WTC11 (cell line): Measurements from ENCODE around the gene IPPK. TPM values are rescaled to one million over a fixed set of nuclear protein-coding genes. Genes with fewer than 3 reads are reported as not detected.

Experiments used
- ATAC-seq: fragments of 200-7000 bp; cut with Tn5 transposase; 2 replicates; pipeline ENCODE4 v1.10.0; 2021; ENCODE audit warnings: mild to moderate bottlenecking, moderate library complexity
- CTCF ChIA-PET: fragments of 300-600 bp; sonication (Branson Sonifier 250); formaldehyde crosslinking; loops from one replicate; lab custom pipeline; 2021; ENCODE audit warnings: antibody characterized with exemption; lab: Charles Lee
- POLR2A ChIA-PET: fragments of 350-600 bp; sonication (Branson Sonifier 250); formaldehyde crosslinking; loops from one replicate; lab custom pipeline; 2021; ENCODE audit warnings: antibody characterized with exemption; lab: Charles Lee
- DNase-seq: peaks from one replicate; pipeline ENCODE4 v3.0.0; 2021; ENCODE audit warnings: low spot score
- H3K27ac Mint-ChIP-seq: 2 replicates; pipeline ENCODE4 v1.8.0; 2021; ENCODE audit warnings: mixed read lengths
- H3K27me3 Mint-ChIP-seq: 2 replicates; pipeline ENCODE4 v1.8.0; 2021; ENCODE audit warnings: low read depth, mild to moderate bottlenecking, moderate library complexity, mixed read lengths
- H3K36me3 Mint-ChIP-seq: 2 replicates; pipeline ENCODE4 v1.8.0; 2021; ENCODE audit warnings: mixed read lengths
- H3K4me1 Mint-ChIP-seq: 2 replicates; pipeline ENCODE4 v1.8.0; 2022; ENCODE audit warnings: mixed read lengths
- H3K4me3 Mint-ChIP-seq: 2 replicates; pipeline ENCODE4 v1.8.0; 2021; ENCODE audit warnings: mild to moderate bottlenecking, moderate library complexity, mixed read lengths
- H3K9me3 Mint-ChIP-seq: 2 replicates; pipeline ENCODE4 v1.8.0; 2021; ENCODE audit warnings: mixed read lengths
- ATF3 ChIP-seq: sonication (generic); formaldehyde crosslinking; conservative IDR thresholded peaks from 2 replicates; pipeline ENCODE4 v1.8.1; 2022; ENCODE audit warnings: mild to moderate bottlenecking, missing genetic modification reagents
- E2F1 ChIP-seq: sonication (generic); formaldehyde crosslinking; IDR thresholded peaks from 2 replicates; pipeline ENCODE4 v1.8.0; 2022; ENCODE audit warnings: mild to moderate bottlenecking, missing genetic modification reagents
- E2F4 ChIP-seq: sonication (generic); formaldehyde crosslinking; IDR thresholded peaks from 2 replicates; pipeline ENCODE4 v1.8.1; 2022; ENCODE audit warnings: low read depth, mild to moderate bottlenecking, moderate library complexity, missing genetic modification reagents, borderline replicate concordance
- FOXK1 ChIP-seq: sonication (generic); formaldehyde crosslinking; IDR thresholded peaks from 2 replicates; pipeline ENCODE4 v1.8.0; 2022; ENCODE audit warnings: mild to moderate bottlenecking, moderate library complexity, missing genetic modification reagents
- FOXP4 ChIP-seq: sonication (generic); formaldehyde crosslinking; IDR thresholded peaks from 2 replicates; pipeline ENCODE4 v1.8.0; 2022; ENCODE audit warnings: mild to moderate bottlenecking, missing genetic modification reagents
- HMGA2 ChIP-seq: fragments of 250-450 bp; sonication (Bioruptor Pico); IDR thresholded peaks from 2 replicates; pipeline ENCODE4 v1.4.0; 2021; ENCODE audit warnings: mild to moderate bottlenecking, moderate library complexity
- HMGXB4 ChIP-seq: sonication (generic); formaldehyde crosslinking; IDR thresholded peaks from 2 replicates; pipeline ENCODE4 v1.8.1; 2023; ENCODE audit warnings: mild to moderate bottlenecking, moderate library complexity, missing genetic modification reagents
- NR3C1 ChIP-seq: sonication (generic); formaldehyde crosslinking; conservative IDR thresholded peaks from 2 replicates; pipeline ENCODE4 v1.8.1; 2023; ENCODE audit warnings: low read depth, mild to moderate bottlenecking, missing genetic modification reagents
- RELA ChIP-seq: sonication (generic); formaldehyde crosslinking; IDR thresholded peaks from 2 replicates; pipeline ENCODE4 v1.8.1; 2022; ENCODE audit warnings: missing genetic modification reagents, mild to moderate bottlenecking, borderline replicate concordance
- TP53 ChIP-seq: sonication (generic); formaldehyde crosslinking; IDR thresholded peaks from 2 replicates; pipeline ENCODE4 v1.8.1; 2023; ENCODE audit warnings: mild to moderate bottlenecking, missing genetic modification reagents
- ZNF219 ChIP-seq: sonication (generic); formaldehyde crosslinking; IDR thresholded peaks from 2 replicates; pipeline ENCODE4 v1.8.0; 2023; ENCODE audit warnings: missing genetic modification reagents, mild to moderate bottlenecking, borderline replicate concordance
- ZNF232 ChIP-seq: sonication (generic); formaldehyde crosslinking; IDR thresholded peaks from 2 replicates; pipeline ENCODE4 v1.8.0; 2022; ENCODE audit warnings: mild to moderate bottlenecking, missing genetic modification reagents
- ZNF396 ChIP-seq: fragments of 250-450 bp; sonication (Bioruptor Pico); IDR thresholded peaks from 2 replicates; pipeline ENCODE4 v1.8.0; 2021; ENCODE audit warnings: mild to moderate bottlenecking, moderate library complexity, borderline replicate concordance
- total RNA-seq: library from RNA; stranded (reverse); gene quantifications from 3 replicates; pipeline ENCODE4 v1.2.3, GENCODE V29; 2021
- TF ChIP-seq, protein P1 (sequence below): fragments of 250-450 bp; sonication (Bioruptor Pico); IDR thresholded peaks from 2 replicates; pipeline ENCODE4 v1.8.0; 2021; ENCODE audit warnings: mild to moderate bottlenecking
- TF ChIP-seq, protein P2 (sequence below): sonication (generic); formaldehyde crosslinking; IDR thresholded peaks from 2 replicates; pipeline ENCODE4 v1.8.1; 2023; ENCODE audit warnings: mild to moderate bottlenecking, missing genetic modification reagents
- TF ChIP-seq, protein P3 (sequence below): sonication (generic); formaldehyde crosslinking; IDR thresholded peaks from 2 replicates; pipeline ENCODE4 v1.8.1; 2022; ENCODE audit warnings: missing genetic modification reagents, borderline replicate concordance

Gene IPPK
- total RNA-seq, 1 experiment from 2014 or later: 8.6 TPM

DNA sequence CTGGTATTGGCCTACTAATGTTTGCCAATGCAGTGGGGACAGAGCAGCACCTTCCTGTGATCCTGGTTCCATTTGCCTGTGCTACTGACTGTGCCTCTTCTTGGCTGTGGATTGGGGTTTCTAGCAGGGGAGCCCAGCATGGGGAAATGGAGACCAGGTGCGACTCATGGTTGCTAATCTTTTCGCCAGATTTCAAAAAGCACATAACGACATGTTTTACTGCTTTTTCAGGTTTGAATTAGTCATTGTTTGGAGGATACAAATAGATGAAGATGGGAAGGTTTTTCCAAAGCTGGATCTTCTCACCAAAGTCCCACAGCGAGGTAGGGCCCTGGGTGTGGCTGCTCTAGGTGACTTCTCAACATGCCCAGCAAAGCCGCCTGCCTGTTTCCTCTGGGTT, 57.6 kb downstream of the IPPK start (continued):
- no peak for TF ChIP-seq ZNF396 (CRISPR knock-in tag)
- no peak for TF ChIP-seq ZNF232 (CRISPR knock-in tag)
- TF ChIP-seq, protein P1, sequence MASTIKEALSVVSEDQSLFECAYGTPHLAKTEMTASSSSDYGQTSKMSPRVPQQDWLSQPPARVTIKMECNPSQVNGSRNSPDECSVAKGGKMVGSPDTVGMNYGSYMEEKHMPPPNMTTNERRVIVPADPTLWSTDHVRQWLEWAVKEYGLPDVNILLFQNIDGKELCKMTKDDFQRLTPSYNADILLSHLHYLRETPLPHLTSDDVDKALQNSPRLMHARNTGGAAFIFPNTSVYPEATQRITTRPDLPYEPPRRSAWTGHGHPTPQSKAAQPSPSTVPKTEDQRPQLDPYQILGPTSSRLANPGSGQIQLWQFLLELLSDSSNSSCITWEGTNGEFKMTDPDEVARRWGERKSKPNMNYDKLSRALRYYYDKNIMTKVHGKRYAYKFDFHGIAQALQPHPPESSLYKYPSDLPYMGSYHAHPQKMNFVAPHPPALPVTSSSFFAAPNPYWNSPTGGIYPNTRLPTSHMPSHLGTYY (CRISPR knock-in tag): no peak
- TF ChIP-seq TP53: no peak
- no peak for TF ChIP-seq E2F4 (CRISPR knock-in tag)
- TF ChIP-seq NR3C1 (CRISPR knock-in tag): no peak
- TF ChIP-seq HMGXB4 (CRISPR knock-in tag): no peak
- no peak for TF ChIP-seq RELA
- TF ChIP-seq, protein P2, sequence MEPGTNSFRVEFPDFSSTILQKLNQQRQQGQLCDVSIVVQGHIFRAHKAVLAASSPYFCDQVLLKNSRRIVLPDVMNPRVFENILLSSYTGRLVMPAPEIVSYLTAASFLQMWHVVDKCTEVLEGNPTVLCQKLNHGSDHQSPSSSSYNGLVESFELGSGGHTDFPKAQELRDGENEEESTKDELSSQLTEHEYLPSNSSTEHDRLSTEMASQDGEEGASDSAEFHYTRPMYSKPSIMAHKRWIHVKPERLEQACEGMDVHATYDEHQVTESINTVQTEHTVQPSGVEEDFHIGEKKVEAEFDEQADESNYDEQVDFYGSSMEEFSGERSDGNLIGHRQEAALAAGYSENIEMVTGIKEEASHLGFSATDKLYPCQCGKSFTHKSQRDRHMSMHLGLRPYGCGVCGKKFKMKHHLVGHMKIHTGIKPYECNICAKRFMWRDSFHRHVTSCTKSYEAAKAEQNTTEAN (CRISPR knock-in tag): no peak
- no peak for TF ChIP-seq ATF3
- TF ChIP-seq FOXK1 (CRISPR knock-in tag): no peak
- TF ChIP-seq, protein P3, sequence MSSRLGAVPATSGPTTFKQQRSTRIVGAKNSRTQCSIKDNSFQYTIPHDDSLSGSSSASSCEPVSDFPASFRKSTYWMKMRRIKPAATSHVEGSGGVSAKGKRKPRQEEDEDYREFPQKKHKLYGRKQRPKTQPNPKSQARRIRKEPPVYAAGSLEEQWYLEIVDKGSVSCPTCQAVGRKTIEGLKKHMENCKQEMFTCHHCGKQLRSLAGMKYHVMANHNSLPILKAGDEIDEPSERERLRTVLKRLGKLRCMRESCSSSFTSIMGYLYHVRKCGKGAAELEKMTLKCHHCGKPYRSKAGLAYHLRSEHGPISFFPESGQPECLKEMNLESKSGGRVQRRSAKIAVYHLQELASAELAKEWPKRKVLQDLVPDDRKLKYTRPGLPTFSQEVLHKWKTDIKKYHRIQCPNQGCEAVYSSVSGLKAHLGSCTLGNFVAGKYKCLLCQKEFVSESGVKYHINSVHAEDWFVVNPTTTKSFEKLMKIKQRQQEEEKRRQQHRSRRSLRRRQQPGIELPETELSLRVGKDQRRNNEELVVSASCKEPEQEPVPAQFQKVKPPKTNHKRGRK (CRISPR knock-in tag): no peak

GRCh38 chr9:92611621-92612285, 58.2 kb downstream of the IPPK start:
- no peak for ATAC-seq

More at GRCh38 chr9:92611621-92612285, 58.2 kb downstream of the IPPK start:
- Mint-ChIP-seq H3K27me3 (no peaks in the 10 kb centered on the region), H3K36me3 (peaks cover 33% of the 10 kb centered on the region), H3K4me3 (no peak overlapping the region)
- CTCF ChIA-PET: no interaction called here
- DNase-seq: no peak
- TF ChIP-seq E2F1 (no peak), HMGA2 (no peak), ZNF219 (CRISPR knock-in tag) (no peak), FOXP4 (CRISPR knock-in tag) (no peak)
- TF ChIP-seq, all 79 proteins: peak for 0
- no peaks in the 10 kb centered on the region for H3K4me1 Mint-ChIP-seq
- POLR2A ChIA-PET: no interaction called here
- H3K9me3 Mint-ChIP-seq: no peaks in the 10 kb centered on the region
- no peak overlapping the region; the same call in 1 of the 2 replicates for H3K27ac Mint-ChIP-seq
